Measurements from ENCODE around the gene MARVELD2.
"Not testable (repeated sequence)": the region's sequence is repeated elsewhere in the genome, so short reads cannot be mapped to it uniquely, and the experiment has no call there.

MARVELD2 gene

DNA sequence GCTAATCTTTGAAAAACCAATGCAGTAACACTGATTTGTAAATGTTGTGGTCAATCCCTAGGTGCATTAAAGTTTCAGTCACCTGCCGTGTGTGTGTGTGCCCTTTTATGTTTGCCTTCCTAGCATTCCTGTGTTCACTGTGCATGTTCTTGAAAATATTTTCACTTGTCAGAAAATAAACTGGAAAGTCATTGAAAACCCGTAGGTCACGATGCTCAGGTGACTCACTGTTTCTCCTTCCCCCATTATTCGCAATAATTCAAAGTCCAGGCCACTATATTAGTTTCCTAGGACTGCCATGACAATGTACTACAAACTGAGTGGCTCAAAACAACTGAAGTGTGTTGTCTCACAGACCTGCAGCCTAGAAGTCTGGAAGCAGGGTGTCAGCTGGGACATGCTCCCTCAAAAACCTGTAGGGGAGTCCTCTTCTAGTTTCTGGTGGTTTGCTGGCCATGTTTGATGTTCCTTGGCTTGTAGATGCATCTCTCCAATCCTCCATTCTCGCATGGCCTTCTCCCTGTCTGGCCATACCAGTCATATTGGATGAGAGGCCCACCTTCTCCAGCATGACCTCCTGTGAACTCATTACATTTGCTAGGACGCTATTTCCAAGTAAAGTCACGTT, 29.3 kb downstream of the MARVELD2 start:
- Histone ChIP-seq H3K4me1 (ENCODE audit: low read length) (peaks cover 18% of the 10 kb centered on the region), H3K79me2 (ENCODE audit: low read length) (no peaks in the 10 kb centered on the region), H3K27me3 (ENCODE audit: low read depth, low read length) (no peaks in the 10 kb centered on the region), H4K20me1 (ENCODE audit: insufficient read depth, low read length) (no peaks in the 10 kb centered on the region), H3K4me2 (ENCODE audit: low read length) (peak overlapping the region; percentile 39; the same call in 1 of the 2 replicates), H3K9ac (ENCODE audit: low read length) (no peak overlapping the region), H2AFZ (ENCODE audit: low read depth, low read length) (peak overlapping the region; percentile 74), H3K4me3 (ENCODE audit: low read length) (no peak overlapping the region), H3K36me3 (replicated peaks; ENCODE audit: low read depth, low read length) (no peaks in the 10 kb centered on the region), H3K9me3 (ENCODE audit: insufficient read depth, low read length) (no peaks in the 10 kb centered on the region), H3K27ac (ENCODE audit: low read length) (no peak overlapping the region)
- TF ChIP-seq EZH2phosphoT487 (IDR thresholded peaks at IDR 0.05; ENCODE audit: low read depth) = no peak
- TF ChIP-seq CTCF (IDR thresholded peaks at IDR 0.05; ENCODE audit: low read depth, low read length) = no peak

- Histone ChIP-seq H3K4me2 (ENCODE audit: low read length) (no peak overlapping the region), H3K36me3 (replicated peaks; ENCODE audit: low read depth, low read length) (no peaks in the 10 kb centered on the region), H3K27me3 (ENCODE audit: low read depth, low read length) (no peaks in the 10 kb centered on the region), H3K4me3 (ENCODE audit: low read length) (no peak overlapping the region), H3K9ac (ENCODE audit: low read length) (no peak overlapping the region), H2AFZ (ENCODE audit: low read depth, low read length) (no peak overlapping the region), H3K79me2 (ENCODE audit: low read length) (no peaks in the 10 kb centered on the region), H4K20me1 (ENCODE audit: insufficient read depth, low read length) (no peaks in the 10 kb centered on the region), H3K27ac (ENCODE audit: low read length) (no peak overlapping the region), H3K9me3 (ENCODE audit: insufficient read depth, low read length) (no peaks in the 10 kb centered on the region), H3K4me1 (ENCODE audit: low read length) (peaks cover 1% of the 10 kb centered on the region)
- TF ChIP-seq EZH2phosphoT487 (IDR thresholded peaks at IDR 0.05; ENCODE audit: low read depth) = no peak
- TF ChIP-seq CTCF (IDR thresholded peaks at IDR 0.05; ENCODE audit: low read depth, low read length) = no peak
Measured at GRCh38 chr5:69449511-69449910, 34.6 kb downstream of the MARVELD2 start.

DNA sequence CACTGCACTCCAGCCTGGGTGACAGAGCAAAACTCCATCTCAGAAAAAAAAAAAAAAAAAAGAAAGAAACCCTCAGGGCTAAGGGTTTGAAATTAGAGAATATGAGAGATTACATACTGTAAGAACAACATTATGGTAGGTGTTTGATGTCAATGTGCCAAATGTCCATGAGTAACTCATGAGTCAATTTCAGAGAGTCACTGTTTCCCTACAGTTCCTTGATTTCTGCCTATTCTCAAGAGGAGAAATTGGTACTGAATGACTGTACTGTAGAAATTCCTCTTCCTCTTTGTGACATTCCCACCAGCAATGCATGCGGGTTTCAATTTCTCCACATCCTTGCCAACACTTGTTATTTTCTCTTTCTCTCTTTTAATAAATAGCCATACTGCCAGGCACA, 35.2 kb downstream of the MARVELD2 start:
- H3K79me2 ChIP-seq (ENCODE audit: low read length) = no peaks in the 10 kb centered on the region
- H3K27ac ChIP-seq (ENCODE audit: low read length) = no peak overlapping the region
- no peak overlapping the region for H3K4me3 ChIP-seq (ENCODE audit: low read length)
- no peak overlapping the region for H3K4me2 ChIP-seq (ENCODE audit: low read length)
- H4K20me1 ChIP-seq (ENCODE audit: insufficient read depth, low read length) = no peaks in the 10 kb centered on the region
- TF ChIP-seq CTCF (IDR thresholded peaks at IDR 0.05; ENCODE audit: low read depth, low read length) (no peak), EZH2phosphoT487 (IDR thresholded peaks at IDR 0.05; ENCODE audit: low read depth) (no peak)
- H3K9ac ChIP-seq (ENCODE audit: low read length) = no peak overlapping the region
- H3K27me3 ChIP-seq (ENCODE audit: low read depth, low read length) = no peaks in the 10 kb centered on the region
- H3K4me1 ChIP-seq (ENCODE audit: low read length) = no peaks in the 10 kb centered on the region
- H3K36me3 ChIP-seq (replicated peaks; ENCODE audit: low read depth, low read length) = no peaks in the 10 kb centered on the region
- H3K9me3 ChIP-seq (ENCODE audit: insufficient read depth, low read length) = no peaks in the 10 kb centered on the region
- H2AFZ ChIP-seq (ENCODE audit: low read depth, low read length) = no peak overlapping the region

DNA sequence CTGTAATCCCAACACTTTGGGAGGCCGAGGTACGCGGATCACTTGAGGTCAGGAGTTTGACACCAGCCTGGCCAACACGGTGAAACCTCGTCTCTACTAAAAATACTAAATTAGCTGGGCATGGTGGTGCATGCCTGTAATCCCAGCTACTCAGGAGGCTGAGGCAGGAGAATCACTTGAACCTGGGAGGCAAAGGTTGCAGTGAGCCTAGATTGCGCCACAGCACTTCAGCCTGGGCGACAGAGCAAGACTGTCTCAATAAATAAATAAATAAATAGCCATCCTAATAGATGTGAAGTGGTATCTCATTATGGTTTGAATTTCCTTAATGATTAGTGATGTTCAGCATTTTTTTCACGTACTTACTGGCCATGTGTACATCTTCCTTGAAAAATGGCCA, 35.6 kb downstream of the MARVELD2 start:
- H3K9me3 ChIP-seq (ENCODE audit: insufficient read depth, low read length); H4K20me1 ChIP-seq (ENCODE audit: insufficient read depth, low read length); H3K27me3 ChIP-seq (ENCODE audit: low read depth, low read length); H3K36me3 ChIP-seq (replicated peaks; ENCODE audit: low read depth, low read length); H3K27ac ChIP-seq (ENCODE audit: low read length); H2AFZ ChIP-seq (ENCODE audit: low read depth, low read length); H3K4me3 ChIP-seq (ENCODE audit: low read length); H3K4me2 ChIP-seq (ENCODE audit: low read length); H3K79me2 ChIP-seq (ENCODE audit: low read length); H3K9ac ChIP-seq (ENCODE audit: low read length); H3K4me1 ChIP-seq (ENCODE audit: low read length): not testable (repeated sequence)
